ENCODE data around the gene LY6G5B. TPM values are rescaled to one million over a fixed set of nuclear protein-coding genes. Genes with fewer than 3 reads are reported as not detected.

LY6G5B gene
- total RNA-seq, 1 experiment from 2014 or later = 4.0 TPM

DNA sequence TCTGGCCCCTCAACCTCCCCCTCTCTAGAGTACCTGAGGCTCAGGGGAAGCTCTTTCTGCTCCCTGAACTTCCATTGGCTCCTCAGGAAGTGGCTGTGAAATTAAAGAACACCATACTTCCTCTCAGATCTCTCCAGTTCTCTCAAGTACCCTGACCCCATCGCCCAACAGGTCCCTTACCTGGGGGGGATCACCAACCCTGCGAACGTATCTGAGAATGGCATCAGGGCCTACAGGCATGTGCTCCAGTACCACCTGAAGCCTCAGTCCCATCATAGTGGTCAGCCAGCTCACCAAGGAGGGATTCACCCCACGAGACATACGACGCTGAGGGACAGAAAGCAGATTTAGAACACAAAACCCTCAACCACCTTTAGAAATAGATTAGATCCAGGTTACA is 29.2 kb upstream of the LY6G5B start:
- DNase-seq (ENCODE audit: low read depth) = no peak

GRCh38 chr6:31641370-31641769 is 28.4 kb upstream of the LY6G5B start:
- DNase-seq (ENCODE audit: low read depth) = no peak

GRCh38 chr6:31642798-31643570 is 26.8 kb upstream of the LY6G5B start:
- DNase-seq (ENCODE audit: low read depth) = no peak

DNA sequence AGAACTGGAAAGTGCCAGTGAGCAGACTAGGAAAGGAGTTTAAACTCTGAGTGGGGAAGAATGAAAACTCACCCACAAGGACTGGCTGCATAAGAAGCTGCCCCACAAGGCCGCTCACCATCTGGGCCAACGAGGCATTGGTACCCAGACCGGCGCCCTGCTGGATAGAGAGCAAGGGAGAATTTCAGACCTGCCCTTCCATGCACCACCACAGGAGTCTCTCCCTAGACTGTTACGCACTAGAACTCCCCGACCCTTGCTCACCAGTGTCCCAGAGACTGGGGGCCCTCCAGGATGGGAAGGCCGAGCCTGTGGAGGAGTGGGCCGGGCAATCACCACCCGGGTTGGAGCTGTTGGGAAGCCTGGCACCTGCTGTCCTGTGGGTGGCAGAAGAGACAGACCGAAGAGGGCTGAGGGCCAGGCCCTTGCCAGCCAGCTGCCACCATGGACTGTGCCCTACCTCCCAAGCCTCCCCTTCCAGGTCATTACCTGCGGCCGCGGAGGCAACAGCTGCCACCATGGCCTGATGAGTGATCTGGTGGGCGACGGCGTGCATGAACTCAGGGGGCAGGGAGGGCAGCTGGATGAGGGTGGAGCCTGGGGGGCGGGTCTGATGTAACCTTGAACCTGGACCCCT is 25.8 kb upstream of the LY6G5B start:
- no peak for DNase-seq (ENCODE audit: low read depth)

DNA sequence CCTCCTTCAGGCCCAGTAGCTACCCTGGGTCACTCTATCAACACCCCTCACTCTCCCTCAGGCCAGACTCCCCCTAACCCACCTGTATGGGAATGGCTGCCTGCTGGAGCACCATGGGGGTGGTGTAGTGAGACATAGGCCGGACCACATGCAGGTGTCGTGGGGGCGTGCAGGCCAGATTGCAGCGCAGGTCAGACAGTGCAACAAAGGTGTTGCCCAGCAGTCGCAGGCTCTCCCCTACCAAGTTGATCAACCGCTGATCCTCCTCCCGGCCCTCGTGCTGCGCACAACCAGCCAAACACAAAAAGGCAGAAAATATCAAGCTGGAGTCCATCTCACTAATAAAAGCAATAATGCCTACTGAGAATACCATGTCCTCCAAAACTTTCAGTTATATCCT is 24.5 kb upstream of the LY6G5B start:
- DNase-seq (ENCODE audit: low read depth) = no peak

DNA sequence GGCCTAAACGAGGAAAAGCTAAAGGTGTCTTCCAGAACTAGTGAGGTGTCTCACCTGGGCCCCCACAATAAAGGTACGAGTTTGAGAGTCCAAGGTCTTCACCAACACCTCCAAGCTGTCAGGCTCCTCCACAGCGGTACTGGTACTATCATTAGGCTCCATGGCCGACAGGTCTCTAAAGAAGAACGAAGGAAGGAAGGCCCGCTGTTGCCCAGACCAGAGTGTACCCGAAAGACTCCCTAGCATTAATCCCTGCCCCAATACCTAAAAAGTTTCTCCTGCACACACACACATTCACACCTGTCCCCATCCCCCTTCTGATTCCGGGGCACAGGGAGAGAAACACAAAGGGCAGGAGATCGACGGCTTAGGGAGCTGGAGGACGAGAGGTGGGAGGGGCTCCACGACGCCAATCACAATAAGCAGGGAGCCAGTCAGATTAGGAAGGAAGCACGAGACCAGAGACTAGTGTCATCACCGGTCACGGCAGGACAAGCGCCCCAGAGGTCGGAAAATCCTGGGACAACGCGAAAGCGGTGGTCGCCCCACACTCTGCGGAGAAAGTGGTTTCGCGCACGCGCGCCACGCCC is 18.1 kb upstream of the LY6G5B start:
- peak; percentile 75 for DNase-seq (ENCODE audit: low read depth)

GRCh38 chr6:31652925-31653724 is 16.7 kb upstream of the LY6G5B start:
- no peak for DNase-seq (ENCODE audit: low read depth)

DNA sequence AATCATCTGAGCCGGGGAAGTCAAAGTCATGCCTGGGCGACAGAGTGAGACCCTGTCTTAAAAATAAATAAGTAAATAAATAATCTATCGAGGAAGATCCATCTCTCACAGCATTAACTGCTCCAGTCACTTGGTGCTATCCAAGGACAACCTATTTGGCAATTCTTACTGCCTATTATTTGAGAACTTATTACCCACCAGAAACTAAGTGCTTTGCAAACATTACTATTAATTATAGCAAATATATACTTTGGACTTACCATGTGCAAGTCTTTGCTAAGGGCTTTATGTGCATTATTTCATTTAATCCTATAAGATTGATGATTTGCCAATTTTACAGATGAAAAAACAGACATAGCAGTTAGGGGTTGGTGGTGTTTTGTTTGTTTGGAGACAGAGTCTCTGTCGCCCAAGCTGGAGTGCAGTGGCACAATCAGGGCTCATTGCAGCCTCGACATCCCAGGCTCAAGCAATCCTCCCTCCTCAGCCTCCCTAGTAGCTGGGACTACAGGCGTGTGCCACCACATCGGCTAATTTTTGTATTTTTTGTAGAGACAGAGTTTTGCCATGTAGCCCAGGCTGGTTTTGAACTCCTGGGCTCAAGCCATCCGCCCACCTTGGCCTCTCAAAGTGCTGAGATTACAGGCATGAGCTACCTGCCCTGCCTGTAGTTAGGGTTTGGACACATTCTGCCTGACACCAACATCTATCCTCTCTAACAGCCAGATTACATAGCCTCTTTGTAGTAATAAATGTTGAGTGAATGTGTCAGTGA is 15.0 kb upstream of the LY6G5B start:
- DNase-seq (ENCODE audit: low read depth) = no peak

DNA sequence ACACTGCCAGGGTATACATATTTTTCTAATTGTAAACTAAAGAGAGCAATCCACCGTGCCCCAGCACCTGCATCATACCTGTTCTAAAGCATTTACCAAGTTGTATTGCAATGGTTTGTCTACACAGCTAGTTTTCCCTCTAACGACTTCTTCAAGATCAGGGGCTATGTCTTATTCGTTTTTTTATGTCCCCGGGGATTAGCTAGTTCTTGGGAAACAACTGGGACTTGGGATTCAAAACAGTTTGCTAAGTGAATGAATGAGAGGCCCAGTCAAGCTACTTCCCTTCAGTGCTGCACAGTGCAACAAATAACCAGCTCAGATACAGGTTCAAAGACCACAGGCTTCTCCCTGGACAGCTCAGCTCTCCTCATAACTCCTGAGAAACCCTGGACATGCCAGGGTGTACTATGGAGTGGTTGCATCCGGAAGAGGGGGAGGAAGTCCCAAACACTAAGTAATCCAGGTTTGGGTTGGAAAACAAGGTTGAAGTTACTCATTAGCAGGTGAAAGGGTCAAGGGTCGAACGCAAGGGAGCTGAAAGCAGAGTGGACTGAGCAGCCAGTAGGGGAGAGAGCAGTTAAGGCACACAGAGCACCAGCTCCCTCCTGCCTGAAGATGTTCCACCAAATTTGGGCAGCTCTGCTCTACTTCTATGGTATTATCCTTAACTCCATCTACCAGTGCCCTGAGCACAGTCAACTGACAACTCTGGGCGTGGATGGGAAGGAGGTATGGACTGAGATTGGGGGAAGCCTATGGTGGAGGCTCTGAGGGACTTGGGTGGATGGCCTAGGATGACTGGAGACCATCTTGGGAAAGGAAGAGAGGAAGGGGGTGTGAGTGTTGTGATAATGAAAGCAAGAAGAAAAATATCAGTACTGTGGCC is 14.2 kb upstream of the LY6G5B start, which contains the start of gene APOM:
APOM (plus strand) TSS at position 546 of the 889 bp plus-strand sequence; CDS start at position 619, 73 bp downstream.
- no peak for DNase-seq (ENCODE audit: low read depth)

- no peak for DNase-seq (ENCODE audit: low read depth)
These were observed 12.2 kb upstream of the LY6G5B start for GRCh38 chr6:31657406-31658157.

DNA sequence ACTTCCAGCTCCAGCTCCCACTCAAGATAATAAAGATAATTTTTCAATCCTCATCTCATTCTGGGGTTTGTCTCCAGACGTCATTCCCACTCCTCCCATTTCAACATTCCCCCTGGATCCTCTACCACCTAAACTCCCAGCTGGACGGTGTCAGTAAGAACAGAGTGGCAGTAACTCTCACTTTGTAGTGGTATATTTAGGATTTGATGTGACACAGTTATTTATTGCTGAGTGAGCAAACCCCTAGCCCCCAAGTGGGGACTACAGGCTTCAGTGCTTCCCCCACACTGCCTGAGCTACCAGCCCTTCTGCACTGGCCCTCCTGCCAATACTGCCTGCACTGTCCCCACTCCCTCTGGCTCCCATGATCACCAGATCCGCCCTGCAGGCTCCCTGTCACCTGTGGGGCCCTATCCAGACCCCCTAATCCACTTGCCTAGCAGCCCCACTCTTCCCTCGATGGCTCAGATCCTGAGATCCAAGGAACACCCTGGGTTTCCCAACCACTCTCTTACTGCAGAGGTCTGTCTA is 11.6 kb upstream of the LY6G5B start:
- no peak for DNase-seq (ENCODE audit: low read depth)

DNA sequence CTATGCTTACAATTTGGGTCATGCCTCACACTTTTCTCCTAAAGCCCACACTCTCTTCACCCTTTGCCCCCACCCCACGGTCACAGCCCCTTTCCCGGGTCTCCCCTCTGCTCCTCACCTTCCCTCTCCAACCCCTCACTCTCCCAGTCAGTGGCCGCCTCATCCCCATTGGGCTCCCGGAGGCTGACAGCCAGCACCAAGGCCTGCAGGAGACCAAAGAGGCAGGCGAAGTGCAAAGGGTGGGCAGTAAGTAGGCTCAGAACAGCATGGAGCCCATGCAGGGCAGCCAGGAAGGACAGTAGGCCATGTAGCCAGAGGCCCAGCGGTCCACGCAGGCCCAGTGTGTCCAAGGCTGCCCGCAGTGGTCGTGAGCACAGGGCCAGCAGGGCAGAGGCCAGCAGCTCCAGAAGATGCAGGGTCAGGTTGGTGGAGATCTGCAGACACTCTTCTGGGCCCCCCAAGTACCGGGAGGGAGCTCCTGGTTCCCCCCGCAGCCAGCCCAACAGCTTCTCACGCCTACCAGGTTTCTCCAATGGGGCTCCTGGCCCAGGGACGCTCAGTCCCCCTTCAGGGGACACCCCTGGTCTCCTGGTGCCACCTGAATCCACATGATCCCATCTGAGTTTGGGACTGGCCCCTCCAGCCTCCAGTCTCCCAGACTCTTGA is 10.7 kb upstream of the LY6G5B start:
- DNase-seq (ENCODE audit: low read depth) = no peak

- peak; percentile 28 for DNase-seq (ENCODE audit: low read depth)
These were observed 10.0 kb upstream of the LY6G5B start for GRCh38 chr6:31659649-31660380.

- peak; percentile 83 for DNase-seq (ENCODE audit: low read depth)
These were observed 9.2 kb upstream of the LY6G5B start, which contains the start of gene C6orf47 for GRCh38 chr6:31660381-31661261. TSS of gene C6orf47 (minus strand) at chr6:31660778. CDS start at chr6:31659947, 831 bp downstream.

GRCh38 chr6:31661262-31662123 is 8.3 kb upstream of the LY6G5B start:
- no peak for DNase-seq (ENCODE audit: low read depth)
